Measurements from ENCODE around the gene PHIP.

Gene PHIP

GRCh38 chr6:79010422-79010821 lies 67.6 kb downstream of the PHIP start:
- DNase-seq (ENCODE audit: low read depth in 1 of 2, low spot score in 1 of 2) = no peak

DNA sequence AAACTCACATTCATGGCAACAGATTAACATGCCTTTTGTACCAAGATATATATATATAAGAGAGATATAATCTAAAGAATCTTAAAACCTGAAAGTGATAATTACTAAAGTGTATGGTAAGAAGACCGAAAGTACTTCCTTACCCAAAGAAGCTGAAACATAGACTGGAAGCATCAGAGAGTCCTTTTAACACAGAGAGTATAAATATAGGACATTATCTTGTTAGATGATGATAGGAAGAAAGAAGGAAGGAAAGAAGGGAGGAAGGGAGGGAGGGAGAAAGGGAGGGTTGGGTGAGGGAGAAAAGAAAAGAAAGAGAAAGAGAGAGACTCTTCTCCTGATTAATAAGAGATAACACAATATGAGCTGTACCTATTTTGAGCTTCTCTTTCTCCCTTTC lies 68.2 kb downstream of the PHIP start:
- no peak for DNase-seq (ENCODE audit: low read depth in 1 of 2, low spot score in 1 of 2)

GRCh38 chr6:79005497-79005896 lies 72.6 kb downstream of the PHIP start:
- no peak for DNase-seq (ENCODE audit: low read depth in 1 of 2, low spot score in 1 of 2)

GRCh38 chr6:79005024-79005423 lies 73.0 kb downstream of the PHIP start:
- no peak for DNase-seq (ENCODE audit: low read depth in 1 of 2, low spot score in 1 of 2)

DNA sequence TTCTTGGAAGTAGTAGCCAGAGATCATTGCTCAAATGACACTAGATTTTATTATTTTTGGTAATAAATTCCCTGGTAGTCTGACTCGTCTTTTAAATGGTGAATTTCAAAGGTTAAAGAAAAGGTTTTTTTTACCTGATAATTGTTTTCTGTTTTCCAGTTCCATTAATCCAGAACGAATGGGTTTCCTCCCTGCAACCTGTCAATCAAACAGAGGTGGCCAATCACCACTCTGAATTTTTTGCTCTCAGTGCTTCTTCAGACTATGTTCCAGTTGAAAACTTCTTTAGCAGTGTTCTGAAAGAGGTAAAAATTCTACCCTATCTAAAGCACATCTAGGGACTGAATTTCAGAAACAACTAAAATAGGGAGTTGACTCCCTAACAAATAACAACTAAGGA lies 73.8 kb downstream of the PHIP start:
- no peak for DNase-seq (ENCODE audit: low read depth in 1 of 2, low spot score in 1 of 2)

DNA sequence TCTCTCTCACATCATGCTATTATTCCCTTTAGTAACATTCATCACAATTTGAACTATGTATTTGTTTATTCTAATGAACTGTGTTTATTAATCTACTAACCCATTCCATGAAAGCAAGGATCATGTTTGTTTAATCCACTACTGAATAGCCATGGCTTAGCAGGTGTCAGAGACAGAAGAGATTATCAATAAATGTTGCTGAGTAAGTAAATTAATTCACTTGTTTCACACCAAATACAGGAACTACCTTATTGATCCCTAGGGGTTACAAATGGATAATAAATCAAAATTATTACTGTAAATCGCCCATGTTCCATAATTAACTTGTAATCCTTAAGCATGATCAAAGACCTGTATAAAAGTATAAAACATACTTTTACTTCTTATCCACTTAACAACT lies 76.6 kb downstream of the PHIP start:
- no peak for DNase-seq (ENCODE audit: low read depth in 1 of 2, low spot score in 1 of 2)

- DNase-seq (ENCODE audit: low read depth in 1 of 2, low spot score in 1 of 2) = no peak
These were observed 78.3 kb downstream of the PHIP start for GRCh38 chr6:78999737-79000136.

GRCh38 chr6:78995946-78996345 lies 82.1 kb downstream of the PHIP start:
- DNase-seq (ENCODE audit: low read depth in 1 of 2, low spot score in 1 of 2) = no peak

DNA sequence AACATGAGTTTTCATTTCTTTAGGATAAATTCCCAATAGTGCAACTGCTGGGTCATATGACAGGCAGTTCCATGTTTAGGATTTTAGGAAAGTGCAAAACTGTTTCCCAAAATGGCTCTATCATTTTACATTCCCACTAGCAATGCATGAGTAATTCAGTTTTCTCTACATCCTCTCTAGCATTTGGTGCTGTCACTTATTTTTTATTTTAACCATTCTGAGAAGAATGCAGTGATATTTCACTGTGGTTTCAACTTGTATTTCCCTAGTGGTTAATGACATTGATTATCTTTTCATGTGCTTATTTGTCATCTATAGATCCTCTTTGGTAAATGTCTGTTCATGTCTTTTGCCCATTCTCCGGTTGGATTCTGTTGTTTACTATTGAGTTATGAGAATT lies 82.7 kb downstream of the PHIP start:
- no peak for DNase-seq (ENCODE audit: low read depth in 1 of 2, low spot score in 1 of 2)

GRCh38 chr6:78993955-78994354 lies 84.1 kb downstream of the PHIP start:
- no peak for DNase-seq (ENCODE audit: low read depth in 1 of 2, low spot score in 1 of 2)

- no peak for DNase-seq (ENCODE audit: low read depth in 1 of 2, low spot score in 1 of 2)
These were observed 88.9 kb downstream of the PHIP start for GRCh38 chr6:78989191-78989590.

- no peak for DNase-seq (ENCODE audit: low read depth in 1 of 2, low spot score in 1 of 2)
These were observed 91.9 kb downstream of the PHIP start for GRCh38 chr6:78986161-78986560.

DNA sequence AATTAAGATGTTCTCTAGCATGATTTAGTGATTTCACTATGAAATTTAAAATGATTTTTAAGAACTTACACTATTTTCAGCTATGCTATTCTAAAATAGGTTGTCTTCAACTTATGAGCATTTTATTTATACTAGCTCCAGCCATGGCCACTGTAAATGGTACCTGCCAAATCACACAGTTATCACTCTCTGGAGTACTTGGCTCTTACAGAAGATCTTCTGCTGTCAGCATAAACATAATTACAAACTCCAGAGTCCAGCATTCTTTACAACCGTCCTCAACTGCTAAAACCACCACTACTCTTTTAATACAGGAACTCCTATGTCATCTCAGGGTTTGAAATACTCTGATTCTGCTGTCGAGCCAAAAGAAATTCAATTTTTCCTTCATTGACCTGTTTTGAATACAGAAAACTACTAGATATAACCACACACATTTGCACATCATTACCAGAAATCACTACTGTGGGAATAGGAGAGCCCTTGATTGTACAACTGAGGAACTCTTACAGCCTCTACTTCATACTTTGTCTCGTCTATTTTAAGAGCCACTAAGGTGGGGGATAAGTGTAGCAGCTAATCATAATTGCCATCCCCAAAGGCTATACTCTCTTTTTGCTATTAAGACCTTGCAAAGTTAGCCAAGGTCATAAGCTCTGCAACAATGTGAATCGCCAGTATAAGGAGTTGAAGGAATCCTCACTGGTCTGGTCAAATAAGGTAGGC lies 93.7 kb downstream of the PHIP start:
- DNase-seq (ENCODE audit: low read depth in 1 of 2, low spot score in 1 of 2) = no peak

DNA sequence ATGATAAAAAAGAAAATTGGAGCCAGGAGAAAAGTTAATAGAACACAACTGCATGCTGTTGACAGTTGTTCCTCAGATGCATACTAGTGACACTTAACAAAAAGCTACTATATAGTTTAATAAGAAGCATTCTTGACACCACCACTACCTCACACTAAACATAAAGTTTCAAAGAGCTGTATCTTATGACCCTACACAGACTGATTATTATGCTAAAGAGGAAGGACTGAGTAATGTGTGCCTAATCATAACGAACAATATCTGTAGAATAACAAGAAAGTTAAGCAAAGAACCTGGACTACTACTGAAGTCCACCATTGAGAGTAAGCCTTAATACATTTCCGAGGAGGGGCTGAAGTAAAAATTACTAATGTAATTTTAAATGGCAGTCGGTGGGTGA lies 110.9 kb downstream of the PHIP start:
- no peak for DNase-seq (ENCODE audit: low read depth in 1 of 2, low spot score in 1 of 2)

- DNase-seq (ENCODE audit: low read depth in 1 of 2, low spot score in 1 of 2) = no peak
These were observed 111.5 kb downstream of the PHIP start for GRCh38 chr6:78966542-78966941.

DNA sequence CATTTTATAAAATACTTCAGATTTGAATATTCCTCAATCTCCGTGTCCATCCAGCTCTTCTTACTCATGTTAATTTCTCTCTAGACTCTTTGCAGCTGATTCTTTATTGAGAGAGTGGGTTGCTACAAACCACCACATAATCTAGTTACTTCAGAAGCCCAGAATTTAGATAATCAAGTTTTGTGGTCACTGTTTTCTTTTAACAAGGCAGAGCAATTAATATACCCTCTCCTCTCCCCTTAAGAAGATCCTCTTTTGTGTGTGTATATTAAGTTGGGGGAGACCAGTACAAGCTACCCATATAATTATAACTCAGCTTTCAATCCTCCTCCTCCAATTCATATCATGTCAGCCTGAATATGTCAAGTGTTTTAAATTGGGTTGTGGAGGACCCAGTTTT lies 115.6 kb downstream of the PHIP start:
- DNase-seq (ENCODE audit: low read depth in 1 of 2, low spot score in 1 of 2) = no peak

GRCh38 chr6:78954740-78955139 lies 123.3 kb downstream of the PHIP start:
- no peak for DNase-seq (ENCODE audit: low read depth in 1 of 2, low spot score in 1 of 2)

DNA sequence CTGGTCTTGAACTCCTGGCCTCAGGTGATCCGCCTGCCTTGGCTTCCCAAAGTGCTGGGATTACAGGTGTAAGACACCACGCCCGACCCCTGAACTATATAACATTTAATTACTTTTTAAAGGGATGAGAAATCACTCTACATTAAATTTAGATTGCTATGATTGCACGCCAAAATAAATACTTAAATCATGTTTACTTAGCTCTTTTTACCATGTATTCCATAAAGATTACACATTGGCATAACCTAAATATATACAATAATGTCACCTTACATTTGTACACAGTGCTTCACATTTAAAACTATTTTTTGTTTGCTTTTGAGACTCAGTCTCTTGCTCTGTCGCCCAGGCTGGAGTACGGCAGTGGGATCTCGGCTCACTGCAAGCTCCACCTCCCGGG lies 124.3 kb downstream of the PHIP start:
- DNase-seq (ENCODE audit: low read depth in 1 of 2, low spot score in 1 of 2) = no peak

DNA sequence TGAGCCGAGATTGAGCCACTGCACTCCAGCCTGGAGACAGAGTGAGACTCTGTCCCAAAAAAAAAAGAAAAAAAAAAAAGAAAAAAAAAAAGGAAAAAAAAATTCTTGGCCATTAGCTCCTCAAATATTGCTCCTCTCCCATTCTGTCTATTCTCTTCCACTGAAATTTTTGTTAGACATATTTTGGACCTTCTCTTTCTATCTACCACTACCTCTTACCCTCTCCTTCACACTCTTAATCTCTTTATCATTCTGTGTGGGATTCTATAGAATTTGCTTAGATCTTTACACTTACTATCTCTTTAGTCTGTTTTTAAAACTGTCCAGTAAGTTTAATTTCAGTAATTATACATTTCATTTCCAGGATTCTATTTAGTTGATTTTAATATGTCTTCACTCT lies 125.7 kb downstream of the PHIP start:
- no peak for DNase-seq (ENCODE audit: low read depth in 1 of 2, low spot score in 1 of 2)

DNA sequence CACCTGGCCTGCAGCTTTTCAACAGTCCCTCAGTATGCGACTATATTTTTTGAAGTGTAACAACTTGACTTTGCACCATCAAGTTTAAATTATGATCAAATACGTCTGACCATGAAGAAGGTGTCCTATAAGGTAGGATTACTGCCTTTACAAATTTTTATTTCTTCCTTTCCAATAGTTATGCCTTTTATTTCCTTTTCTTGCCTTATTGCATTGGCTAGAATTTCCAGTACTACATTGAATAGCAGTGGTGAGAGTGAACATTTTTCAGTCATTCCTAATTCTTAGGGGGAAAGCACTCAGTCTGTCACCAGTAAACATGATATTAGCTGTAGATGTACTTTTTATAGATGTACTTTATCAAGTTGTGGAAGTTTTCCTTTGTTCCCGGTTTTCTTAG lies 129.3 kb downstream of the PHIP start:
- DNase-seq (ENCODE audit: low read depth in 1 of 2, low spot score in 1 of 2) = no peak

GRCh38 chr6:78947962-78948361 lies 130.1 kb downstream of the PHIP start:
- DNase-seq (ENCODE audit: low read depth in 1 of 2, low spot score in 1 of 2) = no peak

DNA sequence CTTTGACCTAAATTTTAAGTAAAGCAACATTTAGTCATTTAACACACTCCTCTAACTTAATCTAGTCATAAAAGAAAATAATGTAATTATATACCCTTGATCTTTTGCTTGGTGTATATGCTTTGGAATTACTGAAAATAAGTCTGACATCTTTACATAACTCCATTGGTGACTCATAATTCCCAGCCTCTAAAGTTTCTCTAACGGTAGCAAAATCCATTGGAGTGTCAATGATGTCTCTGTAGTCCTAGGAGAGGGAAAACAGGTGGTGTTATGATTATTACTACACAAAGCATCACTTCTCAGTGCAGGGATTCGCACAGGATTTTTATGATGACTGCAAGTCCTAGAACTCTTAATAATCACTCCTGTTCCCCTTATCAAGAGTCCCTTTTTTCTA lies 130.5 kb downstream of the PHIP start:
- DNase-seq (ENCODE audit: low read depth in 1 of 2, low spot score in 1 of 2) = no peak

GRCh38 chr6:78942446-78942845 lies 135.6 kb downstream of the PHIP start:
- no peak for DNase-seq (ENCODE audit: low read depth in 1 of 2, low spot score in 1 of 2)

DNA sequence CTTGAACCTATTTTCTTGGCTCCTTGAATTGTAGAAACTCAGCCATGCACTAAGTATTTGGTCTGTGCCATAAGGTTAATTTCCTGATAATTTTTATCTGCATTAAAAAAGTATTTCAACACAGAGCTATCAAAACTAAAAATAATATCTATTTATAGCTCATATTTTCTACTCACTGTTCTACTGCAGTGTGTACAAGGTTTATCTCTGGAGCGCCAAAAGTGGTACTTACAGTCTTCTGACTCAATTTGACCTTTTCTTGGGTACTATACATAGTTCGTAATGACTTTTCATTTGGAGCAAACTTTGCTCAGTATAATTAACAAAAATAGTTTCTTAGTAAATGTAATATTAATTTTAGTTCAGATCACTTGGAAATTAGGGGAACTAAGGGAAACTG lies 141.5 kb downstream of the PHIP start:
- no peak for DNase-seq (ENCODE audit: low read depth in 1 of 2, low spot score in 1 of 2)

All from activated T-helper 1 cell treated with anti-CD3 and anti-CD28 coated beads, Interleukin-2, amount 50 U/mL, for 16 hours (primary cell).